ENCODE results near the gene TMEM132C. TPM values are rescaled to one million over a fixed set of nuclear protein-coding genes. Genes with fewer than 3 reads are reported as not detected.

TMEM132C gene
- total and polyA plus RNA-seq, 5 donors, result 4.9 to 16.3 (median 9.4) TPM

DNA sequence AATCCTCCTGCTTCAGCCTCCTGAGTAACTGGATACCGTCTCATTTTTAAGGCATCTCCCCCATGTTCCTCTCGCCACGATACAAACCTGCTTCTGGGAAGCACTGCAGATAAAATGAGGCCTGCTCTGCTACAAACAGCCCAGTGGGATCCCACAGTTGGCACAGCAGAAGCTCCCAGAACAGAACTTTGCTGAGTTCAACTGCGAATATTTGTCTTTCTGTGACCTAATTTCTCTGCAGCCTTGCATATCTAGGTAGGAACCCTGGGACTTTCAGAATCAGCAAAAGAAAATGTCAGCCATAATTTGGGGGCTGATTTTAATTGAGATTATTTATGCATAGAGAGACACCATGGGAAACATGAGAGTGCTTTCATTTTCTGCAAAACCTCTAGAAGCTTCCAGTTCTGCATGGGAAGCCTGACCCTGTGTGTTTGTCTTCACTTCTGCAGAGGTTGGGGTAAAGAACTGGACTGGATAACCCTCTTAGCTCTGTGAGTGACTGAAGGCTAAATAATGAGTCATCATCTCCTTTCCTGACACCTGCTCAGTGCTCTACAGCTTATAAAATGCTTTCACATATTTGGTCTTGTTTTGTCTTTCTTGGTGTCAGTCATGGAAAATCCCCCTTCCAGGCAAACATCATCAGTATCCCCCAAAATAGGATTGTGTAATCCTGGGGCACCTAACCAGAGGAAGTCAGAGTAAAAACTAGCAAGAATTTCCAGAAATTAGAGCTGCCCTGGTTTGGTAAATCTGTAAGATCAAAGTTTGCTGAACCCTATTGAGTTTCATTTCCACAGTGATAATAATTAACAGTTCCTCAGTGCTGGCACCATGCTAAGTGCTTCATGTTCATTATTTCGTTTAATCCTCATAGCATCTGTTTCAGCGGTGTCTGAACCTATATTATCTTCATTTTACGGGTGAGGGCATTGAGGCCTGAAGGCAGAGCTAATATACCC lies 371.0 kb downstream of the TMEM132C start:
- Histone ChIP-seq H3K4me1 (ENCODE audit: control insufficient read depth, insufficient read depth, low read length) (no peaks in the 10 kb centered on the region), H3K27ac (ENCODE audit: low read length) (no peak overlapping the region), H3K4me3 (ENCODE audit: low read length) (no peak overlapping the region), H3K27me3 (ENCODE audit: control insufficient read depth, insufficient read depth) (no peaks in the 10 kb centered on the region), H3K9me3 (ENCODE audit: control insufficient read depth, low read length) (peaks cover 2% of the 10 kb centered on the region)
- ATAC-seq (peak in 1 of 2 donors; percentile 76), DNase-seq (no peak)
- WGBS, result 71% methylated on average over 7 of the region's 7 CpGs
- intact Hi-C loops (cut with DNase I), result no loop called here

DNA sequence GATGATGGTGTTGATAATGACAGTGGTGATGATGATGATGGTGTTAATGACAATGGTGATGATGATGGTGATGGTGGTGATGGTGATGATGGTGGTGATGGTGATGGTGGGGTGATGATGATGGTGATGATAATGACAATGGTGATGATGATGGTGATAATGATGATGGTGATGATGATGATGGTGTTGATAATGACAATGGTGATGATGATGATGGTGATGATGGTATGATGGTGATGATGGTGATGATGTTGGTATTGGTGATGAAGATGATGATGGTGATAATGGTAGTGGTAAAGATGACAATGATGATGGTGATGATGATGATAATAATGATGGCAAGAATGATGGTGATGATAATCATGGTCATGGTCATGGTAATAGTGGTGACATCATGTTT lies 372.1 kb downstream of the TMEM132C start:
- no peaks in the 10 kb centered on the region for H3K27me3 ChIP-seq (ENCODE audit: control insufficient read depth, insufficient read depth)
- intact Hi-C loops (cut with DNase I), result no loop called here
- DNase-seq (no peak), ATAC-seq (no peak)
- H3K4me3 ChIP-seq (ENCODE audit: low read length), result no peak overlapping the region
- H3K27ac ChIP-seq (ENCODE audit: low read length), result no peak overlapping the region
- H3K4me1 ChIP-seq (ENCODE audit: control insufficient read depth, insufficient read depth, low read length), result no peaks in the 10 kb centered on the region
- H3K9me3 ChIP-seq (ENCODE audit: control insufficient read depth, low read length), result no peaks in the 10 kb centered on the region

DNA sequence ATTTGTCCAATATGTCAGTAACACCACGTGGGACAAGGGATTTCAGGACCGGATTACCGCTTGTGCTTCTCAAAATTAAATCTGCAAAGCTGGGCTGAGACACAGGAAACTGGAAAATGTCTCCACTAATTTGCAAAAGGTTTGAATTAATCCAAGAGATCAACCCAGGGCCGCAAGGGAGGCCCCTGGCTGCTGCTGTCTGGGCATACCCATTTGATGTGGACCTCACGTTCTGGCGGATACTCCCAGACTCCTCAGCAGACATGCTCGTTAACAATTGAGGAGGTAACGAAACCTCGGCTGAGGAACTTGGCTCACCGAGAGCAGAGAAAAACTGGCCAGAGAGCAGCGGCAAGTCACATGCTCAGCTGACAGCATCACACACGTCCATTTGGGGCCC lies 376.2 kb downstream of the TMEM132C start:
- no peak for DNase-seq
- no peaks in the 10 kb centered on the region for H3K9me3 ChIP-seq (ENCODE audit: control insufficient read depth, low read length)
- H3K27ac ChIP-seq (ENCODE audit: low read length), result no peak overlapping the region
- no peak for ATAC-seq
- H3K4me1 ChIP-seq (ENCODE audit: control insufficient read depth, insufficient read depth, low read length), result no peaks in the 10 kb centered on the region
- intact Hi-C loops (cut with DNase I), result no loop called here
- no peak overlapping the region for H3K4me3 ChIP-seq (ENCODE audit: low read length)
- no peaks in the 10 kb centered on the region for H3K27me3 ChIP-seq (ENCODE audit: control insufficient read depth, insufficient read depth)
- 70% methylated on average over 12 of the region's 12 CpGs for WGBS

DNA sequence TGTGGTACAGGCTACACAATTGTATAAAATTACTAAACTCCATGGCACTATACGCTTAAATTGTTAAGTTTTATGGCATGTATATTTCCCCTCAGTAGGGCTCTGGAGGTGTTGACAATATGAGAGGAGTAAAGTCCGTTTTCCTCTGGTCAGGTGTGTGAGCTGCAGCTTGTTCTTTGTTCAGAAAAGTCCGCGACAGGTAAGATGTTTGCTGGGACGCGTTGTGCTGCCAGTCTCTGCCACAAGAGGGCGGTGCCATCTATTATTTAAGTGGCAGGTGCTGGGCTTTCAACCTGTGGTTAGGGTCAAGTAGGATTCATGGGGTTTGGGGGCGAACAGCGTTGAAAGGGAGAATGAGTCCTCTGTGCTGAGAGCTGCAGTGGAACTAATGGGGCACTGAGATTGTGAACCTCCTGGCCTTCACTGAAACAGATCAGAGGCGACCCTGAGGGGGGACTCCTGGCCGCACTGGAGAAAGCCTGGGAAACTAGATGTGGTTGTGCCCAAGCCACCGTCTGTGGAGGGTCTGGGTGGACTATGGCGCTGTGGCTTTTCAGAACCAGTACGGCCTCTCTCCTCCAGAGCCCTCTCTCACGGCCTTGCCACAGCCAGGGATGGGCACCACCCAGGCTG lies 377.8 kb downstream of the TMEM132C start:
- DNase-seq (no peak), ATAC-seq (no peak)
- intact Hi-C loops (cut with DNase I), result no loop called here
- no peaks in the 10 kb centered on the region for H3K9me3 ChIP-seq (ENCODE audit: control insufficient read depth, low read length)
- no peaks in the 10 kb centered on the region for H3K4me1 ChIP-seq (ENCODE audit: control insufficient read depth, insufficient read depth, low read length)
- H3K27ac ChIP-seq (ENCODE audit: low read length), result no peak overlapping the region
- 54% methylated on average over 15 of the region's 15 CpGs for WGBS
- no peaks in the 10 kb centered on the region for H3K27me3 ChIP-seq (ENCODE audit: control insufficient read depth, insufficient read depth)
- no peak overlapping the region for H3K4me3 ChIP-seq (ENCODE audit: low read length)

DNA sequence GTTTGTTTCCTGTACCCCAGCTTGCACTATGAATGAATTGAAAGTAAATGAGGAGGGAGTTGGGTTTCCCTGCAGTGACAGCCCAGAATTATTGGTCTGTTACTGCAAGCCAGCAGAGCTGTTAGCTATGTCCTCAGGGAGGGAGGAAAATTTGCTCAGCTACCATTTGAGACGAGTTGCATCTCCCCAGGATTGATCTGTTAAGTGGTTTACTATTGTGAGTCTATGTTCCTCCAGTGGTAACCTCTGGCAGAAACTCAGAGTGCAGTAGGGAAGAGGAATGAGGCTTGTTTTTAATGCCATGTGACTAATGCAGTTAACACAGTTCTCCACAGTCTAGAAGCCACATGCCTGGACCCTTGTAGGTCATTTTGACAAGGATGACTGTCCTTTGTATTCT lies 382.9 kb downstream of the TMEM132C start:
- intact Hi-C loops (cut with DNase I), result no loop called here
- WGBS, result 31% methylated on average over 1 of the region's 1 CpG
- Histone ChIP-seq H3K9me3 (ENCODE audit: control insufficient read depth, low read length) (no peaks in the 10 kb centered on the region), H3K27ac (ENCODE audit: low read length) (no peak overlapping the region), H3K4me3 (ENCODE audit: low read length) (no peak overlapping the region), H3K4me1 (ENCODE audit: control insufficient read depth, insufficient read depth, low read length) (no peaks in the 10 kb centered on the region), H3K27me3 (ENCODE audit: control insufficient read depth, insufficient read depth) (no peaks in the 10 kb centered on the region)
- DNase-seq (no peak), ATAC-seq (no peak)

DNA sequence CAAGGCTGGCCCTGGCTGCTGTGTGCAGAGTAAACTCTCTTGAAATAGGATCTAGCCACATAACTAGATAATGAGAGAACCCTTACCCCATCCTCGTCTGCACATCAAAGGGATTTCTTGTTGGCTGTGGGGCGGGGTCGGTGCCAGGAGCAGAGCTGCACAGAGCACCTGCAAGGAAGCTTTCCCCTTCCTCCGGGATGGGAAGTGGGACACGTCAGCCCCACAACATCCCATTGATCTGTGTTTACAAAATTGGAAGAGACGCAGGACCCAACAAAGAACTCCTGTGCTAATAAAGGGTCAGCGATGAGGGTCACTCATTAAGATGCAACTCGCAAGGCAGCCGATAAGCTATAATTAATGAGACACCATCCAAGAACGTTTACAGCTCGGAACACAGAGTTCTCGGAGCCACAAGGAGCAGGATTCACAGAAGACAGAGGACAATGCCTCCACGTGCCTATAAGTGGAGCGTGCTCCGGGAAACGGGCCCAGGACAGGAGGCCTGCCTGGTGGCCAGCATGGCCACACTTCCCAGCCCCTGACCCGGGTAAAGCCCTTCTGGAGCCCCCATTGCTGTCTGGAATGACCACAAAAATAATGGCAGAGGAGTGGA lies 385.3 kb downstream of the TMEM132C start:
- DNase-seq (no peak), ATAC-seq (no peak)
- no peak overlapping the region for H3K27ac ChIP-seq (ENCODE audit: low read length)
- no peaks in the 10 kb centered on the region for H3K4me1 ChIP-seq (ENCODE audit: control insufficient read depth, insufficient read depth, low read length)
- H3K27me3 ChIP-seq (ENCODE audit: control insufficient read depth, insufficient read depth), result no peaks in the 10 kb centered on the region
- intact Hi-C loops (cut with DNase I), result no loop called here
- no peak overlapping the region for H3K4me3 ChIP-seq (ENCODE audit: low read length)
- 69% methylated on average over 17 of the region's 17 CpGs for WGBS
- H3K9me3 ChIP-seq (ENCODE audit: control insufficient read depth, low read length), result no peaks in the 10 kb centered on the region

DNA sequence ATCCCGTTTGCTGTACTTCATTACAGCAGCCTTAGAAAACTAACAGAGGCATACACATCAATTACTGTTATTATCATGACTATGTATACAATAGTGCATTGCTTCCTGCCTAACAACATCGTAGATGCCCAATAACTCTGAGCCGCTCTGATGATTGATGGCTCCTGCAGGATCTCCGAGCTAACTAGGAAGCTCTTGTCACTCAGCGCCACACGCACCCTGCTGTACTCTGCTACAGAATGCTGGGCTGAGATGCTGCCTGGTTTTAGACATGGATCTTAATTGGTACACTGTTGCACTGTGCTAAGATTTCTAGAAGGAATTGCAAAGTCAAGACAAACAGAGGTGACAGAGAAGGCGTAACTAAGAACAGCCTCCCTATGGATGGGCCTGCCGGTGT lies 387.5 kb downstream of the TMEM132C start:
- Histone ChIP-seq H3K27me3 (ENCODE audit: control insufficient read depth, insufficient read depth) (no peaks in the 10 kb centered on the region), H3K27ac (ENCODE audit: low read length) (no peak overlapping the region), H3K4me3 (ENCODE audit: low read length) (no peak overlapping the region), H3K4me1 (ENCODE audit: control insufficient read depth, insufficient read depth, low read length) (no peaks in the 10 kb centered on the region), H3K9me3 (ENCODE audit: control insufficient read depth, low read length) (no peaks in the 10 kb centered on the region)
- 65% methylated on average over 8 of the region's 8 CpGs for WGBS
- intact Hi-C loops (cut with DNase I), result no loop called here
- ATAC-seq (no peak), DNase-seq (no peak)

DNA sequence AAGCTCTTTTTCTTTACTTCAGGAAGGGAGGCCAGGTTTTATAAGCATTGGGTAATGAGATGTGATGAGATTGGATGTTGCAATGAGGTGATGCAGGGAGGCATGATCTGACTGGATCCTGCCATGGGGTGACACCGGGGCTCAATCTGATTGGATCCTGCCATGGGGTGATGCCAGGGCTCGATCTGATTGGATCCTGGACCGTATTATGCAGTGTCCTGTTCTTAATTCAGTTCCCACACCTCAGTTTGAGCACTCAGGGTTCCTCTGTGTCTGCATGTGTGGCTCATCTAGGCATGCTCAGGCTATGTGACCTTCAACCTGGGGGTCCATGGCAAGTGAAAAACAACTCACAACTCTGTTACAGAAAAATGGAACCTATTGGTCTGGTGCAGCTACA lies 390.4 kb downstream of the TMEM132C start:
- no peak for ATAC-seq
- DNase-seq, result no peak
- intact Hi-C loops (cut with DNase I), result no loop called here
- H3K27ac ChIP-seq (ENCODE audit: low read length), result no peak overlapping the region
- H3K4me1 ChIP-seq (ENCODE audit: control insufficient read depth, insufficient read depth, low read length), result no peaks in the 10 kb centered on the region
- 81% methylated on average over 3 of the region's 3 CpGs for WGBS
- no peaks in the 10 kb centered on the region for H3K9me3 ChIP-seq (ENCODE audit: control insufficient read depth, low read length)
- no peak overlapping the region for H3K4me3 ChIP-seq (ENCODE audit: low read length)
- no peaks in the 10 kb centered on the region for H3K27me3 ChIP-seq (ENCODE audit: control insufficient read depth, insufficient read depth)

DNA sequence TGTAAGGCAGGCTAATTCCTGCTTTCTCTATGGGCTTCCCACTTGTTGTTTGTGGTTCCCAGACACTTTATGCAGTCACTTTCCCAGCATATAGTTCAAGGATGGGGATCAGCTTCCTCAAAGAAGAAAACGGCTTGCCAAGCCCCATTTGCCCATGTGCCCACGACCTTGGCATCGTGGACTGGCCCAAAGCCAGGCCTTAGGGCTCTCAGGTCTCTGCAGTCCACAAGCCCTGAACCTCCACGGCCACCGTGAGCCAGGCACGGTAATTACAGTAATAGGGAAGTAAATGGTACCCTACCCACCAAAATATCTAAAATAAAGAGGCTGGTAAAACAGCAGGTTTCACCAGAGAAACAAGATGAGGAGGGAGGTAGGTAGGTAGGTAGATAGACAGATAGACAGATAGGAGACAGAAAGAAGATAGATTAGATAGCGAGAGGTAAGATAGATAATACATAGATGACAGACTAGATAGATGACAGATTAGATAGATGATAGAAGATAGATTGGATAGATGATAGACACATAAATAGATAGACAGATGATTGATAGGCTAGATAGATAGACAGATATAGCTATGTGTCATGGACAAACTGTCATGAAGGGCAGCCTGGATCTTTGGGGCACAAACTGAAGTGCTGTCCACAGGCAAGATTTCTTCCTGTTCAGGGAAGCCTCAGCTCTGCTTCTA lies 393.7 kb downstream of the TMEM132C start:
- intact Hi-C loops (cut with DNase I), result no loop called here
- no peaks in the 10 kb centered on the region for H3K4me1 ChIP-seq (ENCODE audit: control insufficient read depth, insufficient read depth, low read length)
- no peak for DNase-seq
- H3K27me3 ChIP-seq (ENCODE audit: control insufficient read depth, insufficient read depth), result no peaks in the 10 kb centered on the region
- 73% methylated on average over 7 of the region's 7 CpGs for WGBS
- H3K4me3 ChIP-seq (ENCODE audit: low read length), result no peak overlapping the region
- no peaks in the 10 kb centered on the region for H3K9me3 ChIP-seq (ENCODE audit: control insufficient read depth, low read length)
- H3K27ac ChIP-seq (ENCODE audit: low read length), result no peak overlapping the region
- ATAC-seq, result no peak

DNA sequence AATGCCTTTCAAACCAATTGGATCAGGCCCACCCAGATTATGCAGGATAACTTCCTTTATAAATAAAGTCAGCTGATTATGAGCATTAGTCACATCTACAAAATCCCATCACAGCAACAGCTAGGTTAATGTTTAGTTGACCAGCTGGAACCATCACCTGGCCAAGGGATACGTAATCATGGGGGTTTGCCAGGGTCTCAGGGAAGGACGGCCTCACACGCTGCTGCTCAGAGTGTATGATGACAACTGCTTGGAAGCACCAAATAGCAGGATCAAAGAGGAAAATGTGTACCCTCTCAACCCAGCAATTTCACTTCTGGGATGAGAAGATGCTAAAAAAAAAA lies 394.2 kb downstream of the TMEM132C start:
- WGBS, result 57% methylated on average over 3 of the region's 3 CpGs
- Histone ChIP-seq H3K4me1 (ENCODE audit: control insufficient read depth, insufficient read depth, low read length) (no peaks in the 10 kb centered on the region), H3K27ac (ENCODE audit: low read length) (no peak overlapping the region), H3K27me3 (ENCODE audit: control insufficient read depth, insufficient read depth) (no peaks in the 10 kb centered on the region), H3K9me3 (ENCODE audit: control insufficient read depth, low read length) (no peaks in the 10 kb centered on the region), H3K4me3 (ENCODE audit: low read length) (no peak overlapping the region)
- no peak for ATAC-seq
- no peak for DNase-seq
- intact Hi-C loops (cut with DNase I), result no loop called here

DNA sequence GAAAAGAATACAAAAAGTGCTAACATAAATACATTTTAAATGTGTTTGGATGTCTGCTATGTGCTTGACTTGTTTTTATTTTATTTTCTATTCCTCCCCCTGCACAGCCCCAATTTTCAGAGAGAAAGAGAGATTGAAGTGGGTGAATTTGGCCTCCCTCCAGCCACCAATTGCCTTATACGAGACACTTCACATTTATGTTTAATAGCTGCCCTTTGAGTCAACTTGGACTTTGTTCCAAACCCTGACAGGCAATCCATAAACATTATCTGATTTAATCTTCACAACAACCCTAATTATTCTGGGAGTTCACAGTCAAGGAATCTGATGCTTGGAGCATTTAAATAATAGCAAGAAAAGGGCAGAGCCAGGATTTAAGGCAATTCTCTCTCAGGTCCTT lies 395.1 kb downstream of the TMEM132C start:
- ATAC-seq, result no peak
- Histone ChIP-seq H3K27me3 (ENCODE audit: control insufficient read depth, insufficient read depth) (no peaks in the 10 kb centered on the region), H3K4me1 (ENCODE audit: control insufficient read depth, insufficient read depth, low read length) (no peaks in the 10 kb centered on the region), H3K27ac (ENCODE audit: low read length) (no peak overlapping the region), H3K4me3 (ENCODE audit: low read length) (no peak overlapping the region), H3K9me3 (ENCODE audit: control insufficient read depth, low read length) (no peaks in the 10 kb centered on the region)
- DNase-seq, result no peak
- intact Hi-C loops (cut with DNase I), result no loop called here
- 41% methylated on average over 1 of the region's 1 CpG for WGBS
